NCI-H82 treated with DMSO at 0.1 percent for 48 hours (cell line): ENCODE results near the gene ZAP70.

Experiments used
- DNase-seq: peaks from one replicate; lab custom pipeline; 2025; ENCODE audit not compliant: unreplicated experiment; lab: John Stamatoyannopoulos, UW

Gene ZAP70

DNA sequence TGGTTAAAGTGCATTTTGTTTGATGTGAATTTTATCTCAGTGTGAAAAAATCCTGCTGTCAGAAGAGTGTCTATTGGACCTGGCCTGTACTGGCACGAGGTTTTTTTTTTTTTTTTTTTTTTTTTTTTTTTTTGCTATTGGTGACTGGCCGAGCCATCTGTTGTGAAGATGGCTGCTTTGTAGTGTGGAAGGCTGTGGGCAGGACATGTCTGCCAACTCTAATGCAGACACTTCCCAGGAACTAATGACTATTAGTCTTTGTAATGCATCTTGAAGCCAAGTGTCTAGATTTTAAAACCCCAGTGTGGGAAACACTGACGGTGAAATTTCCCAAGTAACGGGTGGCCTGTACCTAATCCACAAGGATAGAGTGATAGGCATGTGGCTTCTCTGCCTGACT, 34.3 kb downstream of the ZAP70 start:
- DNase-seq, result no peak

DNA sequence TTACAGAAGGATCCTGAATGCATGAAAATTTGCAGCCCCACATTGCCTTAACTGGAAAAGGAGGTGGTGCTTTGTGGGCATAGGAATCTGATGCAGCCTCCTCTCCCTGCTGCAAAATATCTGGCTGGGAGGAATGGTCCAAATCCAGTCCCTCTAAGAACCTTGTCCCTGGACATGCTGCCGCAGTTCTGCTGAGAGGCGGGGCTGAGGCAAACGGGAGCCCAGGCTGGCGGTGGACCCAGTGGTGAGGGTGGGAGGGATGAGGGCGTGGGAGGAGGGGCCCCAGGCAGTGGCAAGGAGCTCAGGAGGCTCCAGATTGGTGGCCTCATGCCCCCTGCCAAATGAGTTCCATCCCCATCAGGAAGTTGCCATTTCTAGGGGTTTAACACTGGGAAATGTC, 36.2 kb downstream of the ZAP70 start:
- no peak for DNase-seq

DNA sequence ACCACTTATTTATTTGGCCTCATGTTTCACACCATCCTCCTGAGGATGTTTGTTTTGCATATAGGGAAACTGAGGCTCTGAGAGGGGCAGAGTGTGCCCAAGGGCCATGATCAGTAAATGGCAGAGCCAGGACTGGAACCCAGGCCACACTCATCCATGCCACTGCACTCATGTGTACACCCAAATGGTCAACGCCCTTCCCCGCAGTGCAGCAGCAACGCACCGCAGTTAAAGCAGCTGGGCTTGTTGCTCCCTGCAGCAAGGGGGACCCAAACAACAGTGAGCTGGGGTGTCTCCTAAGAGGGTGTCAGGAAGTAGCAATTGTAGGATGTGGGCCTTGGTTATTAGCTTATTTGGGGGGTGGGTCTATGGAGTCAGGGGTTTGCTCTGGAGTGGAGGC, 36.6 kb downstream of the ZAP70 start:
- no peak for DNase-seq

- DNase-seq, result no peak
Observed at GRCh38 chr2:97751752-97752151, 38.4 kb downstream of the ZAP70 start.

DNA sequence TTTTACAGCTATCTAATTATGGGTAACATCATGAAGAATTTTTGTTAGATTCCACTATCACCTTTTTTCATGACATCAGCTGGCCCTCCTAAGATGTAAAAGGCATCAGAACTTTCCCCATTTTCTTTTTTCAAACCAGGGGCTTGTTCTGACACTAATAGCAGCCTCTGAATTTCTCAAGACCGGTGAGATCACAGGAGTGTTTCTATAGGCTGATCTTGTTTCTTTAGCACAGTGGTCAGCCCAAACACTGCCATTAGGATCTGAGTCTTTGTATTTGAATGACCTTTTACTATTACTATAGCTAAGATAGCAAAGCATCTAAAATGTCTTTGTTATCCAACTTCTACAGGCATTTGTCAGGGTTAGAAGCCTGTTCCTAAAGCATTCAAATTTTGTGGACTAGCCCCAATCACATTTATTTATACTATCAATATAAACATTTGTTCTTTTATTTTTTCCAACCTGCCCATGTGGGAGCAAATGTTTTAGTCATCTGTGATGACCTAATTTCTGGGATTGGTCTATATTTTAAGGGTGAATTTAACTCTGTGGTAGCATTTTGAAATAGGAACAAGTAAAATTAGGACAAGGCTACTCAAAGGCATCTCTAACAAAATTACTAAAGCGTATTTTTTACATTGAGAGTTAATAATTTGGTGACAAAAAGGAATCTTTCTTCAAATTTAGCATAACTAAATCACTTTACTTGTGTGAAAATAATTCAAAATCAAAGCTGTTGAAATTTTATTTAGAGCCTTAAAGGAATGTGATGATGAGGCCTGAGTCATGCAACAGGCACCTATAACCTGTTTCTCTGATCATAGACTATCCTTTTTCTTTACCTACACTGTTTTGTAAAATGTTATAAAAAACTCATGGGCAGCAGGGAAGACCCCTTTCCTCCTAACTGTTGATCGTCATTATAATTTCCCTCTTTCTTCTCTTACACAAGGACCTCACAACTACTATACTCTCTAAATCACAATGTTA, 39.3 kb downstream of the ZAP70 start:
- no peak for DNase-seq

DNA sequence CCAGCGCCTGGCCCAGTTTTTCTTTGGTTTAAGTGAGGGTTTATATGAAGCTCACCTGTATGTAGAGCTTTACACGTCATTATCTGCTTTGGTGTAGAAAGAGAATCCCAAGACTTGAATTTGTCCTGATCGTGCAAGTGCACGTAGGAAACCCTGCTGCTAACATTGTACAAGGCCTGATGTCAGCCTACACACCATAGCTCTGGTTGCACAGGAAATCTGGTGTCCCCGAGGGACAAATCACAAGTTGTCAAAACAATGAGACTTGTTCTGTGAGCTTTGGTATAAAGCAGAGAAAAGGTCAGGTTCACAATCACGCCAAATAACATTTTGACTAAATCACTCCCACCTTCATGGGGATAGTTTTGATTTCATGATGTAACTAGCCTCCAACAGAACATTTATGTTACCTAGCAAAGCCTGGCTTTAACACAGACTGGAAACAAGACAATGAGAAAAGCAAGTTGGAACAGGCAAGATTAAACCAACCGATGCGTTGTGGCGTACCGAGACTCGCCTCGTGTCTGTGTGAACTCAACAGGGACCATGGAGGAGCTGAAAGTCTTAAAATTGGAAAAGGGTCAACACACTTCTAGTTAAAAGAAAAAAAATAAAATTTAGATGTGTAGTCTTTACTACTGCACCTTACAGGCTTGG, 41.4 kb downstream of the ZAP70 start:
- DNase-seq, result no peak

- no peak for DNase-seq
Observed at GRCh38 chr2:97755491-97755890, 42.1 kb downstream of the ZAP70 start.

DNA sequence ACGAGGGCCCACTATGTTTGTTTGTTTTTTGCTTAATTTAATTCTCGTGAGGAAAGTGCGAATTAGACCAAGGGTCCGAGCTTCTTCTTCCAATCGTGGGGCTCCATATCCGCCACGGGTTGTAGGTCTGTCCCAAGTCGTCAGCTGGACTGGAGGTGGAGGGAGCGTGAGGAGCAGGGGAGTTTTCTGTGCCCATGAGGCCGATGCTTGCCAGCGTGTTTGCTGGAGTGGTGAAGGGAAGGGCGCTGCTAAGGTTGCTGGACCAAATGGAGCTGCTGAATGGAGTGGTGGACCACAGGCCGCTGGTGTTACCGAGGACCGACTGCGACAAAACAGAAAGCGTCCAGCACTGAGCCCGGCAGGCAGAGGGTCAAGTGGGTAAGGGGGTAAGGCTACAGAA, 43.7 kb downstream of the ZAP70 start:
- DNase-seq, result no peak

- no peak for DNase-seq
Observed at GRCh38 chr2:97758131-97758705, 44.8 kb downstream of the ZAP70 start.

- no peak for DNase-seq
Observed at GRCh38 chr2:97759727-97760407, 46.5 kb downstream of the ZAP70 start.

DNA sequence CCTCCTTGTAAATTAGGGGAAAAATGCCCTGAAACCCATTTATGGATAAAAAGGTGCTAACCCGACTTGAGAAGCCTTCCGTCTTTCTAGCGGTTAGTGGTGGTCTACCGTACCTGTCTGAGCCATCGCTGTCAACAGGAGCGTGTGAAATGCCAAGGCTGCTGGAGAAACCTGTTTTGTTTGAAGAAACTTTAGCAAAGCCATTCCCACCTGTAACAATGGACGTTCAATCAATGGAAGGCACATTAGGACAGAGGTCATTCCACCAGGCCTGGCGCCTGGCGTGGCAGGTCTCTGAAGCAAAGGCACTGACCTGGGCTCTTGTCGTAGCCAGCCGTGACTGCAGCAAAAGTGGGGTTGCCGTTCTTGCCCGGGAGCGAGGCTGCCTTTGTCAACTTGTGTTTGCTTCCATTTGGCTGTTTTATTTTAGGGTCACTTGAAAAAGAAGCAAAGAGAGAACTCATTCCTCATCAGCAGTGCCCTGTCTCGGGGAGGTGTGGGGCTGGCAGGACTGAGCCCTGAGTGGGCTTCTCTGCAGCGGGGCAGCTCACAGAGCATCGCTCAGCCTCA, 47.2 kb downstream of the ZAP70 start:
- no peak for DNase-seq

DNA sequence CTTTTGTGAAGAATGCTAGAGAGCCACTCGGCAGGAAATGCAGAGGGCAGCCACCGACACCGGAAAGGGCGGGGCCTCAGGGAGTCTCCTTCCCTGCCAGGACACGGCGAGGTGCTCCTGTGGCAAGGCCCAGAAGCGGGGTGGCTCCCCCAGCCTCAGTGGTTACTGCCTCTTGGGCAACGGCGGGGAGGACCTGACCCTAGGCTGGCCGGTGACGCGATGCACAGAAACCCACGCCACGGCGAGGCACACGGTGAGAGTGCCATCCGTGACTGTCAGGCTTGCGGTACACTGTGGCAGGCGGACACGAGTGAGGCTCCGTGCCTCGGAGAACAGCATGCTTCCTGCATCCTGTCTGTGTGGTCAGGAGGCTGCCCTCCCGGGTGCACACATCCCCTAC, 47.8 kb downstream of the ZAP70 start:
- no peak for DNase-seq

DNA sequence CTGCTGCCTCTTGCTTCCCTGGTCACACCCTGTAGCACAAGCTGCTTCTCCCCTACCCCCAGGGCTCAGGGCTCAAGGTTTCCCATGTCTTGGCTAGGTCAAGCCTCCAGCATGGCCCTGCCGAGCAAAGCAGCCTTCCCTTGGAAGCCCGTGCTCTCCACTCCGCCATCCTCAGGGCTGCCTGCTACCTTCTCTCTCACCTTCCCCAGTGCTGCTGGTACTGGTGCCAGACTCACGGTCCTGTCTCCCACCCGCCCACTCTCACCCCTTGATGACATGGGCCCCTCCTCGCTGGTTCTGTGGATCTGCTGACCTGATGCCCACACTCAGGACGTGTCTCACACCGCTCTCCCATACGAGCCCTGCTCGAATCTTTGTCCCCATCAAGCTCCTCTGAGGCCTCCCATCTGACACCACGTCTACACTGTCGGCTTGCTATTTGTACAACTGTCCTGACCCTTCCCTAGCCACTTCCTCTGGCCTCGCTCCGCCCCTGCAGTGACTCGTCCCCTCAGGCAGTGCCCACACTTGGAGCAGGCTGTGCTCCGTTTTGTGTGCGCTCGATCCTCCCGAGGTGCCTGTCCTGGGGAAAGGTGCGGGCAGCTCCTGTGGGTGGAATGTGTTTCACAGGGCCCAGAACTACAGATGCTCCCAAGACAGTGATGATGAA, 49.9 kb downstream of the ZAP70 start:
- DNase-seq, result no peak

- DNase-seq, result no peak
Observed at GRCh38 chr2:97764559-97765263, 51.3 kb downstream of the ZAP70 start.

DNA sequence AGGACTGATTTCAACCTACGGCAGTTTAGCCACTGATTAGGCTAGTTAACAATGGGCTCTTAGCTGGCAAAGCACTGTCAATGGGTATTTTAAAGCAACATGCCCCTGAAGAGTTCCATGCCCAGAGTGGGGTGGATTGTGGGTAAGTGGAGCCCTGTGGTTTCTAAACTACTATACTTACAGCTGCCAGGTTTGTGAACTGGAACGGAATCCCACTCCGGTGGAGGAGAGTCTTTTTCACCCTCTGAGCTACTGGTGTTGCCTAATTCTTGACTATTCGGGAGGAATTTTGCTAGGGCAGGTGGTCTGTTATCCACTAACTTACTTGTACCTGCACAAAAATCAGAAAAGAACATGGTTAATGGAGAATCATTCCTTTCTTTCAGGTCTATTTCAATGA, 52.6 kb downstream of the ZAP70 start:
- no peak for DNase-seq

- no peak for DNase-seq
Observed at GRCh38 chr2:97766567-97766966, 53.2 kb downstream of the ZAP70 start.

DNA sequence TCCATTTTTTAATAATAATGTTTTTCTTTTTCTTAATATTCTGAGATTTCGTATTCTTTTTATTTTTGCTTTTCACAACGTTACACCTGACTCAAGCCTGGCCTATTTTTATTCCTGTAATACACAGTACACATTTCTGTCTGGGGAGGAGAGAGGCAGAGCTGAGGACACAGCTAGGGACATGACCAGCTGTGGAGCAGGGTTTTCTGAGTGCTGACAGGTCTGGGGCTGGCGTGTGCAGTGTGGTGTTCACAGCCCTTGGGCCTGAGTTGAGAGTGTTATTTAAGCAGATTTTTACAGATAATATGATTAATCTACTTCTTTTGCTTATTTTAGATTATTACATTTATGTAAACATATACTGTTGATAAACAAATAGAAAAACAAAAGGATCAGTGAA, 55.9 kb downstream of the ZAP70 start:
- no peak for DNase-seq

DNA sequence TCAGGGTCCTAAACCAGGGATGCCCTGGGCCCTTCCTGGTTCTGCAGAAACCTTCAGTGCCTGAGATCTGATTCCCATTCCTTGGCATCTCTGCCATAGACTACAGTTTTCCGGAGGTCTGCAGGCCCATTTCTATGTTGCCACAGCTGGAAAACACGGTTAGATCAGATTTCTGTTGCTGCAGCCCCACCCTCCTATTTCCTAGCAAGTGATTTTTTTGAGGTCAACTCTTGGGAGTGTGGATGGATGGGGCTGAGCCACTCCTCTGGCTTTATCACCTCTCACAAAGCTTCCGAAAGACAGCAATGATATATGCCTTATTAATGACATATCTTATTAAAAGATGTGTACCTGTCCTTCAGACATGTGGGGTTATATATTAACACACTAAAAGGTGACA, 56.3 kb downstream of the ZAP70 start:
- DNase-seq, result no peak

- no peak for DNase-seq
Observed at GRCh38 chr2:97770445-97770844, 57.1 kb downstream of the ZAP70 start.

- DNase-seq, result no peak
Observed at GRCh38 chr2:97774425-97774824, 61.0 kb downstream of the ZAP70 start.
